ENCODE measurements around the gene HACD2. TPM values are rescaled to one million over a fixed set of nuclear protein-coding genes. Genes with fewer than 3 reads are reported as not detected.

HACD2 gene
- total and polyA plus RNA-seq, 9 donors = 9.6 to 16.1 (median 12.5) TPM

GRCh38 chr3:123476967-123477750 is 107.7 kb downstream of the HACD2 start:
- Histone ChIP-seq H3K4me1 (ENCODE audit: control insufficient read depth, insufficient read depth, low read length) (no peaks in the 10 kb centered on the region), H3K4me3 (ENCODE audit: low read length) (no peak overlapping the region), H3K27ac (ENCODE audit: low read length) (no peak overlapping the region), H3K9me3 (replicated peaks; ENCODE audit: control insufficient read depth, low read depth, low read length) (no peaks in the 10 kb centered on the region), H3K27me3 (ENCODE audit: control insufficient read depth, insufficient read depth, low read length) (peaks cover 3% of the 10 kb centered on the region), H3K36me3 (ENCODE audit: control insufficient read depth, insufficient read depth, low read length) (no peaks in the 10 kb centered on the region)
- DNase-seq = no peak
- 62% methylated on average over 13 of the region's 15 CpGs for WGBS (ENCODE audit: insufficient coverage)

- 87% methylated on average over 3 of the region's 7 CpGs for WGBS (ENCODE audit: insufficient coverage)
- no peak for DNase-seq
- H3K4me3 ChIP-seq (ENCODE audit: low read length) = no peak overlapping the region
- H3K27ac ChIP-seq (ENCODE audit: low read length) = no peak overlapping the region
- H3K36me3 ChIP-seq (ENCODE audit: control insufficient read depth, insufficient read depth, low read length) = no peaks in the 10 kb centered on the region
- peaks cover 3% of the 10 kb centered on the region for H3K27me3 ChIP-seq (ENCODE audit: control insufficient read depth, insufficient read depth, low read length)
- no peaks in the 10 kb centered on the region for H3K9me3 ChIP-seq (replicated peaks; ENCODE audit: control insufficient read depth, low read depth, low read length)
- H3K4me1 ChIP-seq (ENCODE audit: control insufficient read depth, insufficient read depth, low read length) = no peaks in the 10 kb centered on the region
Measured at GRCh38 chr3:123475786-123476185, 109.1 kb downstream of the HACD2 start.

GRCh38 chr3:123471106-123471505 is 113.7 kb downstream of the HACD2 start:
- Histone ChIP-seq H3K27me3 (ENCODE audit: control insufficient read depth, insufficient read depth, low read length) (peaks cover 11% of the 10 kb centered on the region), H3K36me3 (ENCODE audit: control insufficient read depth, insufficient read depth, low read length) (no peaks in the 10 kb centered on the region), H3K27ac (ENCODE audit: low read length) (no peak overlapping the region), H3K9me3 (replicated peaks; ENCODE audit: control insufficient read depth, low read depth, low read length) (no peaks in the 10 kb centered on the region), H3K4me3 (ENCODE audit: low read length) (no peak overlapping the region), H3K4me1 (ENCODE audit: control insufficient read depth, insufficient read depth, low read length) (no peaks in the 10 kb centered on the region)
- no peak for DNase-seq
- WGBS (ENCODE audit: insufficient coverage) = 62% methylated on average over 4 of the region's 5 CpGs

GRCh38 chr3:123469323-123469995 is 115.4 kb downstream of the HACD2 start:
- WGBS (ENCODE audit: insufficient coverage) = 80% methylated on average over 7 of the region's 11 CpGs
- Histone ChIP-seq H3K27ac (ENCODE audit: low read length) (no peak overlapping the region), H3K27me3 (ENCODE audit: control insufficient read depth, insufficient read depth, low read length) (peaks cover 8% of the 10 kb centered on the region), H3K9me3 (replicated peaks; ENCODE audit: control insufficient read depth, low read depth, low read length) (no peaks in the 10 kb centered on the region), H3K4me1 (ENCODE audit: control insufficient read depth, insufficient read depth, low read length) (no peaks in the 10 kb centered on the region), H3K36me3 (ENCODE audit: control insufficient read depth, insufficient read depth, low read length) (no peaks in the 10 kb centered on the region), H3K4me3 (ENCODE audit: low read length) (no peak overlapping the region)
- no peak for DNase-seq

GRCh38 chr3:123467046-123467445 is 117.8 kb downstream of the HACD2 start:
- no peak overlapping the region for H3K4me3 ChIP-seq (ENCODE audit: low read length)
- no peaks in the 10 kb centered on the region for H3K9me3 ChIP-seq (replicated peaks; ENCODE audit: control insufficient read depth, low read depth, low read length)
- peaks cover 10% of the 10 kb centered on the region for H3K27me3 ChIP-seq (ENCODE audit: control insufficient read depth, insufficient read depth, low read length)
- H3K4me1 ChIP-seq (ENCODE audit: control insufficient read depth, insufficient read depth, low read length) = no peaks in the 10 kb centered on the region
- 54% methylated on average over 3 of the region's 5 CpGs for WGBS (ENCODE audit: insufficient coverage)
- no peak for DNase-seq
- no peak overlapping the region for H3K27ac ChIP-seq (ENCODE audit: low read length)
- no peaks in the 10 kb centered on the region for H3K36me3 ChIP-seq (ENCODE audit: control insufficient read depth, insufficient read depth, low read length)

GRCh38 chr3:123464211-123464610 is 120.6 kb downstream of the HACD2 start:
- WGBS (ENCODE audit: insufficient coverage) = 71% methylated on average over 4 of the region's 7 CpGs
- Histone ChIP-seq H3K27me3 (ENCODE audit: control insufficient read depth, insufficient read depth, low read length) (peaks cover 17% of the 10 kb centered on the region), H3K36me3 (ENCODE audit: control insufficient read depth, insufficient read depth, low read length) (no peaks in the 10 kb centered on the region), H3K4me1 (ENCODE audit: control insufficient read depth, insufficient read depth, low read length) (no peaks in the 10 kb centered on the region), H3K9me3 (replicated peaks; ENCODE audit: control insufficient read depth, low read depth, low read length) (no peaks in the 10 kb centered on the region), H3K27ac (ENCODE audit: low read length) (no peak overlapping the region), H3K4me3 (ENCODE audit: low read length) (no peak overlapping the region)
- DNase-seq = no peak

GRCh38 chr3:123459862-123460261 is 125.0 kb downstream of the HACD2 start:
- WGBS (ENCODE audit: insufficient coverage) = 20% methylated on average over 1 of the region's 8 CpGs

GRCh38 chr3:123458255-123458654 is 126.6 kb downstream of the HACD2 start:
- Histone ChIP-seq H3K27me3 (ENCODE audit: control insufficient read depth, insufficient read depth, low read length) (peaks cover 20% of the 10 kb centered on the region), H3K4me3 (ENCODE audit: low read length) (no peak overlapping the region), H3K4me1 (ENCODE audit: control insufficient read depth, insufficient read depth, low read length) (no peaks in the 10 kb centered on the region), H3K9me3 (replicated peaks; ENCODE audit: control insufficient read depth, low read depth, low read length) (no peaks in the 10 kb centered on the region), H3K36me3 (ENCODE audit: control insufficient read depth, insufficient read depth, low read length) (no peaks in the 10 kb centered on the region), H3K27ac (ENCODE audit: low read length) (no peak overlapping the region)
- DNase-seq = no peak
- WGBS (ENCODE audit: insufficient coverage) = 61% methylated on average over 2 of the region's 5 CpGs

More at GRCh38 chr3:123459862-123460261, 125.0 kb downstream of the HACD2 start:
- Histone ChIP-seq H3K27me3 (ENCODE audit: control insufficient read depth, insufficient read depth, low read length) (peaks cover 9% of the 10 kb centered on the region), H3K27ac (ENCODE audit: low read length) (no peak overlapping the region), H3K9me3 (replicated peaks; ENCODE audit: control insufficient read depth, low read depth, low read length) (no peaks in the 10 kb centered on the region), H3K4me3 (ENCODE audit: low read length) (no peak overlapping the region), H3K36me3 (ENCODE audit: control insufficient read depth, insufficient read depth, low read length) (no peaks in the 10 kb centered on the region), H3K4me1 (ENCODE audit: control insufficient read depth, insufficient read depth, low read length) (no peaks in the 10 kb centered on the region)
- no peak for DNase-seq

GRCh38 chr3:123457841-123458240 is 127.0 kb downstream of the HACD2 start:
- H3K27me3 ChIP-seq (ENCODE audit: control insufficient read depth, insufficient read depth, low read length) = peaks cover 23% of the 10 kb centered on the region
- DNase-seq = no peak
- no peak overlapping the region for H3K4me3 ChIP-seq (ENCODE audit: low read length)
- H3K27ac ChIP-seq (ENCODE audit: low read length) = no peak overlapping the region
- H3K36me3 ChIP-seq (ENCODE audit: control insufficient read depth, insufficient read depth, low read length) = no peaks in the 10 kb centered on the region
- WGBS (ENCODE audit: insufficient coverage) = no CpG with 5 or more reads among the region's 1 CpG
- no peaks in the 10 kb centered on the region for H3K9me3 ChIP-seq (replicated peaks; ENCODE audit: control insufficient read depth, low read depth, low read length)
- H3K4me1 ChIP-seq (ENCODE audit: control insufficient read depth, insufficient read depth, low read length) = no peaks in the 10 kb centered on the region

GRCh38 chr3:123453675-123454074 is 131.2 kb downstream of the HACD2 start:
- Histone ChIP-seq H3K27me3 (ENCODE audit: control insufficient read depth, insufficient read depth, low read length) (peaks cover 40% of the 10 kb centered on the region), H3K9me3 (replicated peaks; ENCODE audit: control insufficient read depth, low read depth, low read length) (no peaks in the 10 kb centered on the region), H3K4me1 (ENCODE audit: control insufficient read depth, insufficient read depth, low read length) (peaks cover 5% of the 10 kb centered on the region), H3K27ac (ENCODE audit: low read length) (no peak overlapping the region), H3K36me3 (ENCODE audit: control insufficient read depth, insufficient read depth, low read length) (no peaks in the 10 kb centered on the region), H3K4me3 (ENCODE audit: low read length) (no peak overlapping the region)
- WGBS (ENCODE audit: insufficient coverage) = 53% methylated on average over 3 of the region's 3 CpGs
- DNase-seq = no peak
